ENCODE results near the gene ROR2. TPM values are rescaled to one million over a fixed set of nuclear protein-coding genes. Genes with fewer than 3 reads are reported as not detected.

The ROR2 gene
- total RNA-seq, 1 donor, result 13.8 TPM

DNA sequence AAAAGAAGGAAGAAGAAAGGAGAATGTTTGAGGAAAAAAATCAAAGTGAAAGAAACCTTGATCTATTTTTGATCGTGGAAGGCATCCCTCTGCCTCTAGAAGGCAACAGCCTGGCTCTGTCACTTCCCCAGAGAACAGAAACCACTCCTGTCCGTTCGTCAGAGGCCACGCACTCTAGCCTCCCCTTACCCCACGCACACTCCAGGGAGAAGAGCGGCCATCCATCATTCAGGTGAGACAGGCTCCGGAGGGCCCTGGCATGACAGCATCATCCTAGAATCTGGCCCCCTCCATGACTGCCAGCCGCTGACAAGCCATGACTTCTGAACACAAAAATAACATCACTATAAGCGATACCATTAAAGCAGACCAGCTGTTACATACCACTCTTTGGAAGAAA lies 135.8 kb downstream of the ROR2 start:
- H3K4me2 ChIP-seq (ENCODE audit: insufficient read depth, low read length), result no peak overlapping the region

DNA sequence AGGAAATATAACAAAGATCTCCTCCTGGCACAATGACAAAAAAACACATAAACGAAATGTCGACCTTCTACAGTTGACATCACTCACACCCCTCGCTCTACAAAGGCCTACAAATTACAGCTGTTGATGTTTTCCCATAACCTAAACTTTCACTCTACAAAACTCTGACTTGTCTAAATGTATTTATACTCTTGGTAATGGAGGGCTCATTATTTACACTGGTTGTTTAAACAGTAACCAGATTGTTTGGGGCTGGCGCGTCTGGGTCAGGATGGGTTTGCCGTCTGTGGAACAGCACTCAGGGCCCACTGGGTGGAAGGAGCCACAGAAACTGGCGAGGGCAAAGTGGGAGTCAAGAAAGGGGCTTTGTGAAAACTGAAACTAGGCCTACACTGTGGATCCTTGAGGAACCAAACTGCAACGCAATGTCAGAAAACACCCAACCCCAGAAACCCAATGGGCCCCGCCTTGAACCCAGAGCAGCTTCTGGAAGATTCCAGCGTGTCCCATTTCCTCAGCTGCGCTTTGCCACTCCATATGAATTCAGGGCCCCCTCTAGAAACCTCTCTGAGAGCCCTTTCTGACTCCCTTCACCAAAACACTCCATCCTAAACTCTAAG lies 136.7 kb downstream of the ROR2 start:
- no peak overlapping the region for H3K4me3 ChIP-seq (ENCODE audit: insufficient read depth, low read length)
- no peaks in the 10 kb centered on the region for H3K79me2 ChIP-seq (ENCODE audit: insufficient read depth, low read length)
- no peaks in the 10 kb centered on the region for H3K36me3 ChIP-seq (ENCODE audit: insufficient read depth, low read length)
- TF ChIP-seq, protein P1, sequence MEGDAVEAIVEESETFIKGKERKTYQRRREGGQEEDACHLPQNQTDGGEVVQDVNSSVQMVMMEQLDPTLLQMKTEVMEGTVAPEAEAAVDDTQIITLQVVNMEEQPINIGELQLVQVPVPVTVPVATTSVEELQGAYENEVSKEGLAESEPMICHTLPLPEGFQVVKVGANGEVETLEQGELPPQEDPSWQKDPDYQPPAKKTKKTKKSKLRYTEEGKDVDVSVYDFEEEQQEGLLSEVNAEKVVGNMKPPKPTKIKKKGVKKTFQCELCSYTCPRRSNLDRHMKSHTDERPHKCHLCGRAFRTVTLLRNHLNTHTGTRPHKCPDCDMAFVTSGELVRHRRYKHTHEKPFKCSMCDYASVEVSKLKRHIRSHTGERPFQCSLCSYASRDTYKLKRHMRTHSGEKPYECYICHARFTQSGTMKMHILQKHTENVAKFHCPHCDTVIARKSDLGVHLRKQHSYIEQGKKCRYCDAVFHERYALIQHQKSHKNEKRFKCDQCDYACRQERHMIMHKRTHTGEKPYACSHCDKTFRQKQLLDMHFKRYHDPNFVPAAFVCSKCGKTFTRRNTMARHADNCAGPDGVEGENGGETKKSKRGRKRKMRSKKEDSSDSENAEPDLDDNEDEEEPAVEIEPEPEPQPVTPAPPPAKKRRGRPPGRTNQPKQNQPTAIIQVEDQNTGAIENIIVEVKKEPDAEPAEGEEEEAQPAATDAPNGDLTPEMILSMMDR (IDR thresholded peaks at IDR 0.05; ENCODE audit: extremely low read depth, low read depth, low read length), result no peak
- H4K20me1 ChIP-seq (ENCODE audit: insufficient read depth, low read length), result no peaks in the 10 kb centered on the region
- H2AFZ ChIP-seq (ENCODE audit: low read length), result no peak overlapping the region
- no peak for DNase-seq (ENCODE audit: insufficient read length, low spot score, missing footprints)
- H3K9me3 ChIP-seq (ENCODE audit: low read depth, low read length), result no peaks in the 10 kb centered on the region
- no peak overlapping the region for H3K27ac ChIP-seq (ENCODE audit: low read depth, low read length)
- peaks cover 23% of the 10 kb centered on the region for H3K4me1 ChIP-seq (ENCODE audit: insufficient read depth, low read length)
- no peak overlapping the region for H3K4me2 ChIP-seq (ENCODE audit: insufficient read depth, low read length)
- peaks cover 11% of the 10 kb centered on the region for H3K27me3 ChIP-seq (ENCODE audit: insufficient read depth, low read length)

More for the DNA sequence above, 135.8 kb downstream of the ROR2 start:
- H3K79me2 ChIP-seq (ENCODE audit: insufficient read depth, low read length), result no peaks in the 10 kb centered on the region
- no peak overlapping the region for H2AFZ ChIP-seq (ENCODE audit: low read length)
- H3K27me3 ChIP-seq (ENCODE audit: insufficient read depth, low read length), result peaks cover 17% of the 10 kb centered on the region
- no peak overlapping the region for H3K4me3 ChIP-seq (ENCODE audit: insufficient read depth, low read length)
- TF ChIP-seq, protein P1 (IDR thresholded peaks at IDR 0.05; ENCODE audit: extremely low read depth, low read depth, low read length), result no peak
- no peaks in the 10 kb centered on the region for H4K20me1 ChIP-seq (ENCODE audit: insufficient read depth, low read length)
- H3K4me1 ChIP-seq (ENCODE audit: insufficient read depth, low read length), result peaks cover 19% of the 10 kb centered on the region
- H3K36me3 ChIP-seq (ENCODE audit: insufficient read depth, low read length), result no peaks in the 10 kb centered on the region
- no peak for DNase-seq (ENCODE audit: insufficient read length, low spot score, missing footprints)
- no peak overlapping the region for H3K27ac ChIP-seq (ENCODE audit: low read depth, low read length)
- H3K9me3 ChIP-seq (ENCODE audit: low read depth, low read length), result no peaks in the 10 kb centered on the region

DNA sequence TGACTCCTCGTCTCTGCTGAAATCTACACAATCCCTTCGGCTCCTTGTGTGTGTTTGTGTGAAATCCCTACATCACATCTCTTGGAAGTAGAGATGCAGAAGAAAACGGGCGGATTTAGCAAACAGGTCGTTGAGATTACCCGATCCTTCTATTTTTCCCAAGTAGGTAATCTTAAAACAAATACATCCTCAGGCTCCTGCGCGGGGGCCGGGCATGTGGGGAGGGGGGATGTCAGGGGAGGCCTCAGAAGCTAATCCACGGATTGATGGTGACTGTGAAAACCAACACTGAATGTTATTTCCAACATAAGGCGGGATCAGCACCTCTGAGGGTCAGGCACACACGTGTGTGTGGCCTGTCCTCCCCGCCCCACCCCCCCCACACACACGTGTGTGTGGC lies 137.8 kb downstream of the ROR2 start:
- no peak for DNase-seq (ENCODE audit: insufficient read length, low spot score, missing footprints)
- H2AFZ ChIP-seq (ENCODE audit: low read length), result no peak overlapping the region
- H3K4me1 ChIP-seq (ENCODE audit: insufficient read depth, low read length), result peaks cover 13% of the 10 kb centered on the region
- TF ChIP-seq, protein P1 (IDR thresholded peaks at IDR 0.05; ENCODE audit: extremely low read depth, low read depth, low read length), result no peak
- H3K27ac ChIP-seq (ENCODE audit: low read depth, low read length), result no peak overlapping the region
- no peak overlapping the region for H3K4me3 ChIP-seq (ENCODE audit: insufficient read depth, low read length)
- peaks cover 18% of the 10 kb centered on the region for H3K27me3 ChIP-seq (ENCODE audit: insufficient read depth, low read length)
- no peaks in the 10 kb centered on the region for H3K79me2 ChIP-seq (ENCODE audit: insufficient read depth, low read length)
- no peaks in the 10 kb centered on the region for H4K20me1 ChIP-seq (ENCODE audit: insufficient read depth, low read length)
- no peaks in the 10 kb centered on the region for H3K9me3 ChIP-seq (ENCODE audit: low read depth, low read length)
- H3K4me2 ChIP-seq (ENCODE audit: insufficient read depth, low read length), result no peak overlapping the region
- no peaks in the 10 kb centered on the region for H3K36me3 ChIP-seq (ENCODE audit: insufficient read depth, low read length)

DNA sequence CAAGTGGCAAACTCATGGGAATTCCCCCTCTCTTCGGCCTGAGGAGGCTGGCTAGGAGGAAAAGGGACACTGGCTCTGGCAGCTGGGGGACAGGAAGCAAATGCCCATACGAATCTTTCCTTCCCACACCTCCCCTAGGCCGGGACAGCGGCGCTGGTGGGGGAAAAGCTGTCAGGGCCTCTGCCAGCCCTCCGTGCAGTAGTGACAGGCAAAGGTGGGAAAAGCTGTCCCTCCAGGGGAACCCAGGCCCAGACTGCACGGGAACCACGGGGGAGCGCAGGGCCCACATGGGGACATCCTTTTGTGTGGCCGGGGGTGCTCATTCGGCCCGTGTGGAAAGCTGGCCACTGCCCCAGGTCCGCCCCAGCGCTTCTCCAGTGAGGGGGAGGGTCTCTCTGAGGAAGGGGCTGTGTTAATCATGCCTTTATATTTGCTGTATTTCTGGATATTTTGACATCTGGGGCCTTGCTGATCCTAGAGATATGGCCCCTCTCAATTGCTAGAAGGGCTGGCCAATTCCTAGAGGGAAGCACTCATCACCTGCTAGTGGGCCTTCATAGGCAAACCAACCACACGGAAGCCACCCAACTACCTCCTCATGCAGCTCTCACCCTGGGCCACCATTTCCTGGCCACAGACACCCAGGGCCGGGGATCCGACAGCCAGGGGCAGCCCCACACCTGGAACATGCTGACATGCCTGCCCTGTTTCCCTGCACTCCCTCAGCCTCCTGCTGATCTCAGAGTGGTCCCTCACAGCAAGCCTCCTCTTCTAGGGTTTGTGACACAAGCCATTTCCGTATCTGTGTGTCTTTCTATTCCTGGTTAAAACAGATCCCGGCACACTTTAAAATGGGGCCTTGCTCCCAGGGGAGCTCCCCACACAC lies 138.8 kb downstream of the ROR2 start:
- Histone ChIP-seq H3K9me3 (ENCODE audit: low read depth, low read length) (no peaks in the 10 kb centered on the region), H3K36me3 (ENCODE audit: insufficient read depth, low read length) (no peaks in the 10 kb centered on the region), H4K20me1 (ENCODE audit: insufficient read depth, low read length) (no peaks in the 10 kb centered on the region), H3K4me3 (ENCODE audit: insufficient read depth, low read length) (no peak overlapping the region), H3K79me2 (ENCODE audit: insufficient read depth, low read length) (no peaks in the 10 kb centered on the region), H3K27me3 (ENCODE audit: insufficient read depth, low read length) (peaks cover 18% of the 10 kb centered on the region), H2AFZ (ENCODE audit: low read length) (no peak overlapping the region), H3K27ac (ENCODE audit: low read depth, low read length) (no peak overlapping the region), H3K4me2 (ENCODE audit: insufficient read depth, low read length) (no peak overlapping the region), H3K4me1 (ENCODE audit: insufficient read depth, low read length) (peaks cover 12% of the 10 kb centered on the region)
- no peak for DNase-seq (ENCODE audit: insufficient read length, low spot score, missing footprints)
- TF ChIP-seq, protein P1 (IDR thresholded peaks at IDR 0.05; ENCODE audit: extremely low read depth, low read depth, low read length), result no peak

Data from osteoblast (primary cell).